Body of pancreas (tissue), 4 donors: ENCODE measurements around the gene CATSPERZ.
A peak's percentile ranks its signal among the peaks of the same experiment; 100 is the strongest.

Experiments
- CTCF ChIP-seq, 7 experiments: fragments of 450-650 bp in 4 of 7; fragments of 200-600 bp in 3 of 7; sonication (generic) in 3 of 7; IDR thresholded peaks; one replicate each; pipeline ENCODE4 v1.5.1; 2016 to 2019; ENCODE audit warnings: antibody characterized with exemption in 7 of 7
- POLR2A ChIP-seq, 3 donors: fragments of 450-650 bp; IDR thresholded peaks; one replicate each; pipeline ENCODE4 v1.6.1; 2016; ENCODE audit warnings: antibody characterized with exemption in 3 of 3, mild to moderate bottlenecking in 2 of 3

GRCh38 chr11:64340671-64341335 lies 40.6 kb downstream of the CATSPERZ start:
- TF ChIP-seq CTCF (IDR thresholded peaks at IDR 0.05), result no peak
- peak in 1 of 3 donors; percentile 12 for TF ChIP-seq POLR2A (IDR thresholded peaks at IDR 0.05)
